ENCODE measurements around the gene ILKAP.

The ILKAP gene

GRCh38 chr2:238121511-238122286, 81.8 kb downstream of the ILKAP start:
- no peak for DNase-seq

GRCh38 chr2:238120463-238121298, 82.8 kb downstream of the ILKAP start:
- no peak for DNase-seq

Measured in CD4-positive, alpha-beta T cell treated with Interleukin-21 for 1 hour (primary cell).